ENCODE data around the gene ATP2B2.

The ATP2B2 gene

DNA sequence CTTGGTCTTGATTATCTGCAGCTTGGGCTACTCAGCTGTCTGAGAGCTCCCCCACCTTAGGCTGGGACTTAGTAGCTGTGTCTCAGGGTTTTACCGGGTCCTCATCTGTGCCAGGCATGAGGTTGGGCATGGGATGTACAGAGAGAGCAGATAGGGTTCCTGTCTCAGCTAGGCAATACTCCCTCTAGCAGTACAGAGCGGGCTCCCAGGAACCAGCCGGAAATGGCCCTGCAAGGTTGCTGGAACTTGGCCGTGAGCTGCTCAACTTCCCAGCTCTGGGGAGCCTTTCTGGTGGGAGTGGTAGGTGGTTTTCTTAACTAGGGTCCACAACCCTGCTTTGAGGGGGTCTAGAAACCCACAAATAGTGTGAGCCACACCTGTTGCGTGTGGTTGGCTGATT, 58.3 kb downstream of the ATP2B2 start:
- DNase-seq = no peak

DNA sequence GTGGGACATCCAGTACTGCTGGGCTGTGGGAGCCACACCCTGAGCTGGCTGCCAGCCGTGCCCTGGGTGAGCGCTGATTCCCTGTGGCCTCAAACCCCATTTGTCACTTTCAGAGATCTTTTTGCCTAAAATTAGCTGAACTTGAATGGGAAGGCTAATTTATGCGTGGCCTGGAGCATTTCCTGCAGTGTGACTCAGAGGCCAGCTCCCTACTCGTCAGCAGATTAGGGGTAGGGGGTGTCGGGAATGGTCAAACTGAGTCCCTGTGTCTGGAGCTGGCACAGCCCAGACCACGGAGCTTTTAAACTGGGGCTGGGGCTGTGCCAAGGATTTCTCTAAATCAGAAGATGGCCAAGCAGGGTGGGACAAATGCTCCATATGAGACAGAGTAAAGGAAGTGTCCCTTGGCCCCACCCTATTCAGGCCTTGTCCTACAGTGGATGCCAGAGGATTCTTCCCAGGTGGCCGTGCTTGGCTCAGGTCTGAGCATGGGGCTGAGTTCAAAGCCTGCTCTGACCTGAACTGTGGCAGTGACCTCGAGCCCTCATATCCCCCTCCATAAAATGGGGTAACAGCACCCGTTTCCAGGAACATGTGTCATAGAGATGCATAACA, 59.7 kb downstream of the ATP2B2 start:
- DNase-seq = no peak

DNA sequence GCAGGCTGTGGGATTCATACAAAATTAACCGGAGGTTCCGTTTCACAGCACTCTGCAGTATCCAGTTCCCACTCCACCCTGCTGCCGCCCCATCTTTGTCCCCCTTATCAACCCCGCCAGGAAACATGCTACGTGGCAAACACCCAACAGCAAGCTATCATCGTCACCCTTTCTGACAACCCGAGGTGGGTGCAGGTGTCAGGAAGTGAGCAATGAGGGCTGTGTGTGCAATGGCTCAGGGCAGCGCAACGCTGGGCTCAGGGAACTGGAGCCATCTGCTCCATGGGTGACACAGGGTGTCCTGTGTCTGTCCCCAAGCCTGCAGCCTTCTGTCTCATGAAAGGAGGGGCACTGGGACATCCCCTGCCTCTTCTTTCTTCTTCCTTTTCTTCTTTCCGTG, 60.9 kb downstream of the ATP2B2 start:
- DNase-seq = no peak

DNA sequence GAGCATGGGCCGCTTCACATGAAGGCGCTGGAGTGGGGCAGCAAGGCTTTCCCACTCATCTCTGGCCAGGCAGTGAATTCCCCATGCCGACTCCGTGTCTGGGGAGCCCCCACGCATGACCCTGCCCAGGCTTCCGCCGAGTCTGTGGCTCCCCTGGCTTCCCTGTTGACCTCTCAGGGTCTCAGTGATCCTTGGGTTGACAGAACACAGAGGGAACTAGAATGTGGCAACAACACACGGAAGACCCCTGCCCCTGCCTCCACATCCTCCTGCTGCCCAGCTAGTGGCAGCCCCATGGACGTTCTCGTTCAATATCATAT, 61.3 kb downstream of the ATP2B2 start:
- DNase-seq = no peak

DNA sequence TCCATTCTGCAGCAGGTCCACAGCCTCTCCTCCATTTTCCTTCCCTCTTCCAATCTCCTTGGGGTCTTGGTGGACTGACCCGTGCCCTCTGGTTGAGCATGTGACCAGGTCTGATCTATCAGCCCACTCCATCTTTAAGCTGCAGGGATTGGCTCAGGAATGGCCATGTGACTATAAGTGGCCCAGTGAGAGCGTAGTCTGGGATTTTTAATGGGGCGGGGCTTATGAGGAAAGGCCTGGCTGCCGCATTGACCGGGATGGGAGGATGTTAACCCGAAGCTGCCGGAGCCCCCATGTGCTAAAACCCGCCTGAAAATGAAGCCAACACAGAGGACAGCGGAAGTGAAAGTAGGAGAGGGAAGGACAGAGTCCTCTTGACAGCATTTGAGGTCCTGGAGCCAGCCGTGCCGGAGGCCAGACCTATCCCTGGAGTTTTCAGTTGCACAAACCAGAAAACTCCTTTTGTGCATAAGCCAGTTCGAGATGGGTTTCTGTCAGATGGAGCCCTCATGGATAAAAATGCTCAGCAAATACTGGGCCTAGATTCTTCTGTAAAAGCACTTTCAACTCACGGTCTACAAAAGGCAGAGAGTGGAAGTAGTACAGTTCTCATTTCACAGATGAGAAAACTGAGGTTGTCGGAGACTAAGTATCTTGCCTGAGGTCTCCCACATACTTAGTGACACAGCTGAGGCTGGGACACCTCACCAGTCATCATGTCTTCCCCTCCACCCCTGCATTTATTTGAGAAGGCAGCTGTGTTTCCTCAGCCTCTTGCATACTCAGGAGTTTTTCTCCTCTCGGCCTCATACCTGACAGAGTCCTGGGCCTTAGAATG, 61.9 kb downstream of the ATP2B2 start:
- DNase-seq = no peak

DNA sequence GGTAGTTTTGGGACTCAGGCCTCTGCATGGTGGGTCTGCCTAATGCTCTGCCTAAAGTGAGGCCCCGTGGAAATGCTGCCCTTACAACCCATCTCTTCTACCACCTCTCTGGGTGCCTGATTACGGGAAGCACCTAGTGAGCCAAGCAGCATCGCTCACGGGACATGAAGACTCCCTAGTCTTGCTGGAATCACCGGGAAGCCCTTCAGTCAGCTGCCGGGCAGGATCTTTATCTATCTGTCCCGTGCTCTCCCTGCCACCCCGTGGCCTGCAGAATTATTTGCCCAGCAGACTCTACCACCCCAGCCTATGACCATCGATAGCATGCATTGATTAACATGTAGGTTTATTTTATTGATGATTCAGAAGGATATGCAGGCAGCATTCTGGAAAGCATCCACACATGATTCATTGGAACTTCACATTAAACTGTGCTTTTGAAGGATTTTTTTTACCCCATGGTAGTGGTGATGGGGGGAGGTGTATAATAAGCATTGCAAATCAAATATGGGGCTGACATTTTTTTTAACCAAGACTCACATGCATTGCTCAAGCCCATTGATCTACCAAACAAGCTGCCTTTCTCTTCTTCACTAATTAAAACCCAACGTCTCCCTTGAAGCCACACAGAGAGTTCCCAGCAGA, 63.1 kb downstream of the ATP2B2 start:
- DNase-seq = no peak

DNA sequence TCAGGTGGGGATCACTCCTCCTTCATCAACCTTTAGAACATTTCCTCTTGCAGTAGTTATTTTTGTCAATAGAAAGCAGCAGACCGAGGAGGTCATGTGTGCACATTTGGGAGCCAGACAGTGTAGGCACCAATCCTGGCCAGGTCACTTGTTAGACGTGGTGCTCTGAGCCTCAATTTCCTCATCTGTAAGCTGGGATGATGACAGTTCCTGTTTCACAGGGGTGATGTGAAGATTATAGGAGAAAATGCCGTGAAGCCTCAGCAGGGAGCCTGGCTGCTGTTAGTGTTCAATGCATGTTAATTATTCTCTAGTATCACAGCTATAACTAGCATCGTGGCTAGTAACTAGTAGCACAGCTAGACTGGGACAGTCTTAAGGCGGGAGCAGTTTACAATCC, 64.7 kb downstream of the ATP2B2 start:
- no peak for DNase-seq

DNA sequence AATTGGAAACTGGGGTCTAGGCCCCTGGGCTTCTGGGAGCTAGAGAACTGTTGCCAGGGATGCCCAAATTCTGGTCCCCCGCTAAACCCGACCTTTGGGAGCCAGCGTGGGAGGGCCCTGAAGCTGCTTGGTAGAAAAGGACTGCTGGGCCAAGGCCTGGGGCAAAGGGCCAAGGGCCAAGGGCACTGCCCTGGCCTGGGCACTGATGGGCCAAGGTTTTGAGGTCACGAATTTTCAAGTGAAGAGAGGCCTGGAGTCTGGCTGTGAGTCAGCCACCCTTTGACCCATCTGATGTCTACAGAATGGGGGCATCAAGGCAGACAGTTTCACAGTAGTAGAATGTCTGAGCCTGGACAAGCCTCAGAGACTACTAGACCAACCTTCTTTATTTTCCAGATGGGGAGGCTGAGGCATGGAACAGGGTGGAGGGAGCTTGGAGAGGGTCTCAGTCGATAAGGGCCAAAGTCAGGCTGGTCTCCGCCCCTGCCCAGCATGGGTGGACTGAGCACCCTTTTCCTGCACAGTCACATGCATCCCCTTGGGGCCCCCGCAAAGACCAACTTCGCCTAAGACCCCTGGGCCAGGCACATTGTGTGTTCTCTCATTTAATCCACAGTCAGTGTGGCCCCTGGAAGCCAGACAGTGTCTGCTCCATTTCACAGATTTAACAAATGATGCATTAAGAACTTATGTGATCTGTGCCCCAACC, 66.3 kb downstream of the ATP2B2 start:
- no peak for DNase-seq

DNA sequence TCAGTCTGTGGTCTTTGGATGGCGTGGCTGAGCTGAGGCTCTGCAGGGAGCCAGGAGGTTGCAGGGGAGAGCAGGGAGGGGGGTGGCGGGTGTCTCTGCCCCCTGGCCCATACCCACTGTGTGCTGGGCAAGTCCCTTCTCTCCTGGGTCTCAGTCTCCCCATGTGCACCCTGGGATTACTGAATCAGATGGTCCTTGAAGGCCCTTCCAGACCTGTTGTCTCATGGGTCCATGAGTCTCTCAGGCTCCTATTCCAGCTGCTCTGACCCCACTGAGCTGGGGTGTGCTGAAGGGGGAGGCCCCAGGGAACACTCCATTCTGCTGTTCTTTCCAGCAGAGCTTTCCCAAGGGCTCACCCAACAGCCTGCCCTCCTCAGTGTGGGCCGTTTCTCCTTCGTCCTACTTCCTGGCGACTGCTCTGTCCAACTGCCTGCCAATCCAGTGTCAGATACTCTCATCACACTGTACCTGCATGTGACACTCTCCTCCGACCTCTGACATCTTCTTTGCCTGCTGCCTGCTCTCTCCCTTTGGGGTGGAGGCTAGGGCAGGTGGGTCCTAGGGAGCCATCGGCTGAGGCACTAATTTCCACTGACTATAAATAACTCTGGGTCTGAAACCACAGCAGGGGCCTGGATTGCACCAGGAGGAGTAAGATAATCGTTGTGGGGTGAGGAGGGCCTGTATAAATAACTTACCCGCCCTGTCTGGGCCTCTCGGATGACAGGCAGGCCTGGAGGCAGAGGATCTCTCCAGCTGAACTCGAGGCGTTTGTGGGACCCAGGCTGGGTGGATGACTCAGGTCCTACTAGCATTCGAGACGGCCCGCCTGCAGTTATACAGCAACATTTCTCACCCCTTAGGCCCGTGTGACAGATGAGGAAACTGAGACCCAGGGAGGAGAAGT, 67.1 kb downstream of the ATP2B2 start:
- DNase-seq = no peak

DNA sequence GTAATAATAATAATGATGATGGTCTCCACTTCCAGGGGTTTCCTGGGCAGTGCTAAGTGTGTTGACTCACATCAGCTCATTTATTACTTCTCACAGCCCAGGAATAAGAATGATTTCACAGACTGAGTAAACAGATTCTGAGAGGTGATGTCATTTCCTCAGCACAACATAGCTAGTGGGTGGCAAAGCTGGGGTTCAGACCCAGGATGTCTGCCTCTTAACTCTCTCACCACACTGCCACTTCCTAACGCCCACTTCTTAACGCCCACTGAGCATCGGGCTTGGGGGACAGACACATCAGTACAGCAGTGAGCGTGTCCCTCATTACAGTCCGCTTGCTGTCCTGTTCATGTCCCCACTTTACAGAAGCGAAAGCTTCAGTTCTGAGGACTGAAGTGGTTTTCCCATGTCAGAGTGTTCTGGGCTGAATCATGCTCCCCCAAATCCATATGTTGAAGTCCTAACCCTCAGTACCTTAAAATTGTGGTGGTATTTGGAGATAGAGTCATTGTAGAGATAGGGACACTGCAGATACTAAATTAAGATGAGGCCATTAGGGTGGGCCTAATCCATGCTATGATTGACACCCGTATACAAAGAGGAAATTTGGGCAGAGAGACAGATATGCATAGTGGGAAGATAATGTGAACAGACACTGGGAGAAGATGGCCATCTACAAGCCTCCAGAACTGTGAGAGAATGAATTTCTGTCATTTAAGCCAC, 68.0 kb downstream of the ATP2B2 start:
- DNase-seq = no peak

DNA sequence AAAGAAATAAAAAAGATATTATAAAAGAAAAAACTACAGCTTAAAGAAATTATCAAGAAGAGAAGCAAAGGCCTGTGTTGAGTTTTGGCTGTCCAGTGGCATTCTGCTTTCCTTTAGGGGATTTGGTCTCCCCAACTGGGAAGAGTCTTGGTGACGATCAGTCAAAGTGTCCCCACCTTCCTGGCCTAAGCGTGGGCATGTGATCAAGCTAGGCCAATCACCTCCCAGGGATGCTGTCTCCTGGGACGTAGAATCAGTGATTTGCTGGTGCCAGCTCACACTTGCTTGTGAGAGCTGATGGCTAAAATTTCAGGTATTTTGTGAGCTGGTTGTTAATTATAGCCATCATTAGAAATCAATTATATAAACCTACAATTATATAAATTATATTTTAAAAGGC, 69.5 kb downstream of the ATP2B2 start:
- no peak for DNase-seq

DNA sequence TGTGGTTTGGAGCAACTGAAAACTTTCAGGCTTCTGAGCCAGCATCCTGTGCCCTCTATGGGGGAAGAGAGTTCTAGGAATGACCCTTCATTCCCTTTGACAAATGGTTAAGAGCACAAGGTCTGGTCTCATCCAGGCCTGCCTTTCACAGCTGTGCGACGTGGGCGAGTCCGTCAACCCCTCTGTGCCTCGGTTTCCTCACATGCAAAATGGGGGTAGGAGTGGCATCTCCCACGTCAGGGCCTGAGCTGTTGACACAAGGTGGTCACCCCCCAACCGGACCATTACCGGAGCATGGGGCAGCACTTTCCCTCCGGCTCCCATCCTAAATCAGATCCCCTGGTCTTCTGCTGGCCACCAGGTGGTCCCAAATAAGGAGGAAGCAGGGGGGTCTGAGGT, 70.4 kb downstream of the ATP2B2 start:
- DNase-seq = no peak

DNA sequence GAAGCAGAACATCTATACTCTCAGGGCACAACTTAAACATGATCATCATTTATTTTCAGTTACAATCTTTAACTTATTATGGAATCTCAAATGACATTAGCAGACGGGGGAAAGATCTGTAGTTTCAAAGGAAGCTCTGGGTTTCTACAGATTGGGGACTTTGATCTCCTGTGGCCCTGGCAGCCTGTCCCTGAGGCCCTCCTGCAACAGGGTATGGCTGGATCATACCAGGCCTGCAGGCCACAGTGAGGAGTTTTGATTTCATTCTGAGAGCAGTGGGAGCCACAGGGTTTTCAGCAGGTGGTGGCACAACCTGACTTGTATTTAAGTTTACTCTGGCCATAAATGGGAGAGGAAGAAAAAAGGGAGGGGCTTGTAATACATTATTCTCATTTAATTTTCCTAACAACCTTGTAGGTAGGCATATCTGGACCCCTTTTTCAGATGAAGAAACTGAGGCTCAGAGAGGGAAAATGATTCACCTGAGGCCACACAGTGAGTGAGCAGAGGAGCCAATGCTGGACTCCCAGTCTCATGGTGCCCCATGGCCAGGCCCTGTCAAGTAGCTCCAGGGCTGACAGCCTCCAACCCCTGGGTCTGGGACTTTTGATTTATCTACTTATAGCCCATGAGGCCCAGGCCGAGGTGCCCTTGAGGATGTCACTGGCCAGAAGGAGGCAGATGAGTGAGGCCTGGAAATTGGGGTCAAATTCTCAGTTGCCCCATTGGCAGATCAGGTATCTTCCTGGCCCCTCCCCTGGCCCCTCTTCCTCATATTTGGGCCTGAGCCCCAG, 71.0 kb downstream of the ATP2B2 start:
- DNase-seq = no peak

DNA sequence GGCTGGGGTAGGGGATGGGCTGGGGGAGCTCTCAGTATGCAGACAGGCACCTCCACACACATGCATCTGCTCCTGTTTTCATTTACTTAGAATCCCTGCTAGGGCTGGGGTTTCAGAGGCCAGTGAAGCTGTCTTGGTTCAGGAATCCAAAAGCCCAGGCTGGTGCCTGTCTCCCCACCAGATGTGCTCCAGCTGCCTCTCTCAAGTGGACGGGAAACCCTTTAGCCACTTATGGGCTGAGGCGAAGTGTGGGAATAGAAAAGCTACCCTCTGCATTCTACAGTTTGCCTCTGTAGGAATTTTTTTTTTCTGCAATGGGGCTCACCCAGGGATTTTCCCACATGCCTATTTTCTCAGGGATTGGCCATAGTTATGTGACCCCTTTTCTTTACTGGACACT, 72.5 kb downstream of the ATP2B2 start:
- no peak for DNase-seq

DNA sequence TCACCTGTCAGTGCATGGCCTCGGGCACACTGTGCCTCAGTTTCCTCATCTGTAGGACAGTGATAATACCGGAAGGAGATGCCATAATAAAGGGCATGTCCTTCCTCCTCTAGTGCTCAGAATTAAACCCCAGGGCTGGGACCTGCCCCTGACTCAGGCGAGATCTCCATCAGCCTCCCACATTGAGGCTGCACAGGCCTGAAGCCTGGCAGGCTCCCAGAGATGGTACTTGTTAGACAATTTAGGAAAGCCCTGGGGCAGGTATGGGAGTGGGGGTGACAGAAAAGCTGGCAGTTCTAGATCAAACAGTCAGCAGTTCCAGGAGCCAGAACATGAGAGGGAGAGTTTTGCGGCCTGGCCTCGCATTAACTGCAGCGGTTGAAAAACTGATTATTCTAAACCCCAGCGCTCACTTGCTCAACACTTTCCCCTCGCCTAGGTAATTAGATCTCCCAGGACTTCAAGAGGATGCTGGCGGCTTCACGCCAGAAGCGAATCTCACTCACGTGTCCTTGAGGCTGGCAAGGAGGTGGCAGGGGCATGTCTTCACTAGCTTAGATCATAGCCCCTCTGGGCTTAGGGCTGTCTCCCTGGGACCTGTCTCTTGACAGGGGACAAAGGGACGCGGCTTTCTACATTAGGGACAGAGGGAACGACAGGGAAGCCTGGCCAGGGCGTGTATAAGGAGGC, 73.1 kb downstream of the ATP2B2 start:
- DNase-seq = no peak

DNA sequence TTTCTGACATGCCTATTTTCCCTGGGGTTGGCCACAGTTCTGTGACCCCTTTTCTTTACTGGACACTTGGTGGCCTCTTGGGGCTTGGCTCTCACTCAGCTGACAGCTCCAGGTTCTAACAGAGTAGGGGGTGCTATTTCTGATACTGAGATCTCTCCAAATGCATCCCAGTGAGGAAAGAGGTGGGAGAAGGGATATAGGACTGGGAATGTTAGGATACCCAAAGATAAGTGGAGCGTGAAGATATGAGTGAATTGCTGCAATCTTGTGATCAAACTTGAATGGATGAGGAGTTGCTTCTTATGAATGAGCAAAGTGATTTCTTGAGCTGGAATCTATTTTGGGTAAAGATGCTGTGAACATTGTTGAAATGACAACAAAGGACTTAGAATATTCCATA, 74.6 kb downstream of the ATP2B2 start:
- DNase-seq = no peak

DNA sequence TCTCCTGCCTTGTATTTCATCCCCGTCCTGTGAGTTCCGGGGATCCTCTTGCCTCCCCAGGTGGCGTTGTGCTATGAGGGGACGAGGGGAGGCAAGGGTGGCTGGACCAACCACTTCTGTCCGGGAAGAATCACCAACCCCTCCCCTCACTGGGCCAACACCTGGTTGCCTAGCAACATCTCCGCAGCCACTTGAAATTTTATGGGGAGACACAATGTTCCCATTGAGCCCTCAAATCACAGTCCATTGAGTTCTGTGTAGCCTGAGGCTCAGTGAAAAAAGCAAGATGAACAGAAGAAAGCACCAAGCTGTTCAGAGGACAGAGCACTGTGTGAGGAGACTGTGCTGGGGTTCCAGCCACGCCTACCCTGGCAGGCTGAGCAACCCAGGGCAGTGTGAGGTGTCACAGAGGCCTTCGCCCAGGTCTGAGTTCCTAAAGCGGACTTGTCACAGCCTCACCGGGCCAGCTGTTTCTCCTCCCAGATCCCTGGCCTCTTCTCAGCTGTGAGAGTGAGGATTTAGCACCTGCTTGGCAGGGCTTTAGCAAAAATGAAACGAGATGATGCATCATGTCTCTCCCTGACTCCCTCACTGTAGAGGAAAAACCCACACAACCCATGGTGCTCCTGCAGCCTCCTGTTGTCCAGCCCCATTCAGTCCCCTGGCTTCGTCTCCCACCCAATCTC, 76.8 kb downstream of the ATP2B2 start:
- DNase-seq = no peak

DNA sequence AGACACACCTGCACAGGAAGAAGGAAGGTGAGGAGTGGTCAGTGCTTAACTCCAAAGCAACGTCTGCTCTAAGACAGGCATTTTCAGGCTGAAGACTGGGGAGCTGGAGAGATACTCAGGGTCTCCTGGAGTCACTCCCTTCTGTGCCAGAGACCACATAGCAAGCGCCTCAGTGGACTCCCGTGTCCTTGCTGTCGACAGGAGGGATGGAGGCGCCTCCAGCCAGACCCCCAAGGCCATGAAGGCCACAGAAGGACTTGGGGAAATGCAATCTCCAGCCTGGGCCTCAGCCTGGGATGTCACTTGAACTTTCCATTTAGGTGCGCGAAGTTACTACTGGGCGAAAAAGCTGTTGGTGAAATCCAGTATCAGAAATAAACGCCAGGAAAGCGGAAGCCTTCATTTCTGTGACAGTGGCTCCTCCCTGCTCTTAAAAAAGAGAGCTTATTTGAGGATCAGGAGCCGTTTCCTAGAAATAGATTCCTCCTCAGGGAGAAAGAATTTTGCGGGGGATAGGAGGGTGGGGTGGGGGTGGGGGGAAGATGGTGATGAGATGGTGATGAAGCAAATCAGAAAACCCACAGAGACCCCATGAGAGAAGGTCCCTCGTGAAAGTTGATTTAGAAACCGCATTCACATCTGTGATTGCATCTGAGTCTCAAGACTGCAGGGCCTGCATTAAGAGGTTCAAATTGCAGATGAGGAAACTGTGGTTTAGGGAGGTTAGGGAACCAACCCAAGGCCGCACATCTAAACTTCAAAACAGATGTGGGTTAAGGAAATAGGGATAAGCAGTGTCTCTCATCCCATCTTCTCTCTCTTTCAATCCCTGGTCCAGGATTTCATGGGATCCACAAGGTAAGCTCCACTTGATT, 78.8 kb downstream of the ATP2B2 start:
- DNase-seq = no peak

All from cerebellar nuclear complex (tissue), 1 donor.